ENCODE data around the gene ERICH2. TPM values are rescaled to one million over a fixed set of nuclear protein-coding genes. Genes with fewer than 3 reads are reported as not detected.

Gene ERICH2
- total and polyA plus RNA-seq, 2 donors (not counting 3 experiments of a cell fraction or from before 2014, with no cell fraction given), result not detected

DNA sequence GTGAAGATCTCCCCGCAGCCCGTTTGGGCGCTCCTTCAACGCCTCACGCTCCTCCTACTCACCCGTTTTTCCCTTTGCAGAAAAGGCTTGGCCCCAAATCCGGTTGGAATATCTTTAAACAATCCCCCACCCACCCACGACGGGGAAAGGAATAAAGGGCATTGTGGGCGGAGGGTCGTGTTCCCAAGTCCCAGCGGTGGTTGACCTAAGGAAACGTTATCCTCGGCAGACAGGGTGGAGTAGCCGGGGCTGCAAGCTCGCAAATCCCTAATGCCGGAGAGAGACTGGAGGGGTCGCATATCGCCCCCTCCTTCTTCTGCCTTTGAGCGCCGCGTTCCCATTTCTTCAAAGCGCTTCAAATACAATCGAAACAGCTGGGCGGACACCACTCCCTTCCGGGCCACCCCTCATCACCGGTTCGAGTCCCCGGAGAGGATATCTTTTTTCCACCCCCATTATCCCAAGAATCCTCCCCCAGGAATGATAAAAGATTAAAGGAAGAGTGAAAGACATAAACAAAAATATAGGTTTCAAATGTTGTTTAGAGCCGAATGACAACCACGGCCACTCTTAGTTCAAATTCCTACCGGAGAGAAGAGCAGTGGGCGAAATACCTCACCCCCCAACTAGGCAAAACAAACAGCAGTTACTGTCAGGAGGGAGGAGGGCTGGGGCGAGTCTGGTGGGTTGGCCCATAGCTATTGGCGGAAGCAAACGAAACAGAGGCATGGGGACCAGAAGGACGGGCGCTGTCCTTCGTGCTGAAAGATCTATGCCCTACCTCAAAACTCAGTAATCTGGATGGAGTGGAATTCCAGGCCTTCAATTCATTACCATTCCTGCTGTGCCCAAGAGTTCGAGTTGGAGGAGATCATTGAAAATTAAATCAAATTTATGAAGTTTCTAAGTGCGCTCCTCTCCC, 43.7 kb downstream of the ERICH2 start:
- Histone ChIP-seq H2AFZ (ENCODE audit: low read depth, low read length) (no peak overlapping the region), H3K36me3 (ENCODE audit: control insufficient read depth in 2 of 2, extremely low read depth in 1 of 2, insufficient read depth in 2 of 2, low read length in 2 of 2) (no peaks in the 10 kb centered on the region), H3K4me2 (ENCODE audit: insufficient read depth, low read length) (no peak overlapping the region), H3K9me3 (replicated peaks; ENCODE audit: control insufficient read depth, insufficient read depth, low read length) (no peaks in the 10 kb centered on the region), H4K20me1 (replicated peaks; ENCODE audit: control insufficient read depth, extremely low read depth, insufficient read depth, low read length) (no peaks in the 10 kb centered on the region), H3K9ac (replicated peaks; ENCODE audit: extremely low read depth, insufficient read depth, low read length) (no peak overlapping the region), H3K27ac (ENCODE audit: insufficient read depth, low read depth, low read length) (no peak overlapping the region), H3K27me3 (ENCODE audit: control insufficient read depth in 2 of 2, insufficient read depth in 2 of 2, low read length in 2 of 2) (peaks cover 44 to 52% of the 10 kb centered on the region in 2 experiments), H3K9me1 (replicated peaks; ENCODE audit: control insufficient read depth, extremely low read depth, insufficient read depth, low read length) (no peaks in the 10 kb centered on the region), H3K4me3 (replicated peaks in 1 of 3; ENCODE audit: insufficient read depth in 1 of 3, low read depth in 1 of 3, low read length in 3 of 3) (no peak overlapping the region), H3K79me2 (ENCODE audit: control insufficient read depth, insufficient read depth, low read length) (no peaks in the 10 kb centered on the region), H3K4me1 (ENCODE audit: control insufficient read depth, extremely low read depth, insufficient read depth, low read length) (peaks cover 16% of the 10 kb centered on the region)
- peak; percentile 33 for DNase-seq (ENCODE audit: low read depth, low spot score)
- dilution Hi-C loops (cut with MboI; ENCODE audit: extremely low pct_ligation_motif_present, low sequenced_read_pairs), result no loop called here
- no peak for FAIRE-seq
- intact Hi-C loops (cut with micrococcal nuclease), result loop anchor here (2.0 to 5.0 kb wide), 2 partner anchors 327 to 882 kb away; no protein-coding TSS in a partner anchor
- BruUV-seq (replicated peaks), result no TSS peak
- CTCF ChIA-PET, result interaction anchor here (0.5 to 7.7 kb wide), 19 partner anchors 19 to 577 kb away, joined by 3 to 118 read pairs (median 5); partner anchors contain the start of gene ERICH2
- TF ChIP-seq, protein P1, sequence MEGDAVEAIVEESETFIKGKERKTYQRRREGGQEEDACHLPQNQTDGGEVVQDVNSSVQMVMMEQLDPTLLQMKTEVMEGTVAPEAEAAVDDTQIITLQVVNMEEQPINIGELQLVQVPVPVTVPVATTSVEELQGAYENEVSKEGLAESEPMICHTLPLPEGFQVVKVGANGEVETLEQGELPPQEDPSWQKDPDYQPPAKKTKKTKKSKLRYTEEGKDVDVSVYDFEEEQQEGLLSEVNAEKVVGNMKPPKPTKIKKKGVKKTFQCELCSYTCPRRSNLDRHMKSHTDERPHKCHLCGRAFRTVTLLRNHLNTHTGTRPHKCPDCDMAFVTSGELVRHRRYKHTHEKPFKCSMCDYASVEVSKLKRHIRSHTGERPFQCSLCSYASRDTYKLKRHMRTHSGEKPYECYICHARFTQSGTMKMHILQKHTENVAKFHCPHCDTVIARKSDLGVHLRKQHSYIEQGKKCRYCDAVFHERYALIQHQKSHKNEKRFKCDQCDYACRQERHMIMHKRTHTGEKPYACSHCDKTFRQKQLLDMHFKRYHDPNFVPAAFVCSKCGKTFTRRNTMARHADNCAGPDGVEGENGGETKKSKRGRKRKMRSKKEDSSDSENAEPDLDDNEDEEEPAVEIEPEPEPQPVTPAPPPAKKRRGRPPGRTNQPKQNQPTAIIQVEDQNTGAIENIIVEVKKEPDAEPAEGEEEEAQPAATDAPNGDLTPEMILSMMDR (IDR thresholded peaks at IDR 0.05; ENCODE audit: extremely low read depth in 1 of 2, insufficient read depth in 1 of 2, low read depth in 1 of 2, low read length in 2 of 2), result no peak
- TF ChIP-seq EZH2 (IDR thresholded peaks at IDR 0.05; ENCODE audit: borderline replicate concordance, low read depth, low read length, severe bottlenecking), result peak; percentile 50
- POLR2A ChIA-PET, result no interaction called here
